ENCODE measurements around the gene ZDHHC24. TPM values are rescaled to one million over a fixed set of nuclear protein-coding genes. Genes with fewer than 3 reads are reported as not detected.

Gene ZDHHC24
- total RNA-seq, 1 experiment from 2014 or later: 10.5 TPM

DNA sequence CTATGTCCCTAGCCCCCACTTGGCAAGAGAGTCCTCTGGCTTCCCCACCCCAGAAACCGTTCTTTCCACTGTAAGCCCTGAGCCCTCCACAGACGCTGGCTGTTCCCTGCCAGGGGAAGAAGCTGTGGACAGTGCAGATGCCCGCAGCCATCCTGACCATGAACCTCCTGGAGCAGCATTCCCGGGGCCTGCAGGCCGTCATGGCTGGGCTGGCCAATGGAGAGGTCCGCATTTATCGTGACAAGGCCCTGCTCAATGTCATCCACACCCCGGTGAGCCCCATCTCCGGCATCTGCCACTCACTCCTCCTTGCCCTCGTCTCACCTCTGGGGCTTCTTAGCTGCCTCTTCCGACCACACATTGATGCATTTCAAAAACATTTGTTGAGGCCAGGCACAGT lies 22.2 kb downstream of the ZDHHC24 start:
- H3K79me2 ChIP-seq (ENCODE audit: insufficient read depth, low read length): no peaks in the 10 kb centered on the region
- TF ChIP-seq ZNF274 (IDR thresholded peaks at IDR 0.05; ENCODE audit: low read depth, low read length): no peak
- no peak for TF ChIP-seq CBX3 (IDR thresholded peaks at IDR 0.05; ENCODE audit: low read depth)
- no peak for TF ChIP-seq EGR1 (IDR thresholded peaks at IDR 0.05; ENCODE audit: low read depth)
- TF ChIP-seq CEBPB (IDR thresholded peaks at IDR 0.05; ENCODE audit: low read depth): no peak
- no peak for TF ChIP-seq SP1 (IDR thresholded peaks at IDR 0.05; ENCODE audit: low read depth)
- no peak for TF ChIP-seq POLR2A (IDR thresholded peaks at IDR 0.05; ENCODE audit: borderline replicate concordance, extremely low read depth, insufficient read depth, insufficient read length)
- TF ChIP-seq, protein P1, sequence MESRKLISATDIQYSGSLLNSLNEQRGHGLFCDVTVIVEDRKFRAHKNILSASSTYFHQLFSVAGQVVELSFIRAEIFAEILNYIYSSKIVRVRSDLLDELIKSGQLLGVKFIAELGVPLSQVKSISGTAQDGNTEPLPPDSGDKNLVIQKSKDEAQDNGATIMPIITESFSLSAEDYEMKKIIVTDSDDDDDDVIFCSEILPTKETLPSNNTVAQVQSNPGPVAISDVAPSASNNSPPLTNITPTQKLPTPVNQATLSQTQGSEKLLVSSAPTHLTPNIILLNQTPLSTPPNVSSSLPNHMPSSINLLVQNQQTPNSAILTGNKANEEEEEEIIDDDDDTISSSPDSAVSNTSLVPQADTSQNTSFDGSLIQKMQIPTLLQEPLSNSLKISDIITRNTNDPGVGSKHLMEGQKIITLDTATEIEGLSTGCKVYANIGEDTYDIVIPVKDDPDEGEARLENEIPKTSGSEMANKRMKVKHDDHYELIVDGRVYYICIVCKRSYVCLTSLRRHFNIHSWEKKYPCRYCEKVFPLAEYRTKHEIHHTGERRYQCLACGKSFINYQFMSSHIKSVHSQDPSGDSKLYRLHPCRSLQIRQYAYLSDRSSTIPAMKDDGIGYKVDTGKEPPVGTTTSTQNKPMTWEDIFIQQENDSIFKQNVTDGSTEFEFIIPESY (IDR thresholded peaks at IDR 0.05; ENCODE audit: extremely low read depth, insufficient replicate concordance, low read length): no peak
- no peak for TF ChIP-seq TCF7L2 (IDR thresholded peaks at IDR 0.05; ENCODE audit: borderline replicate concordance, extremely low read depth, insufficient read depth, insufficient read length)
- TF ChIP-seq JUND (IDR thresholded peaks at IDR 0.05): no peak
- no peak for TF ChIP-seq SRF (IDR thresholded peaks at IDR 0.05; ENCODE audit: low read depth)
- TF ChIP-seq EZH2phosphoT487 (IDR thresholded peaks at IDR 0.05; ENCODE audit: borderline replicate concordance): no peak
- no peak for TF ChIP-seq SIN3A (IDR thresholded peaks at IDR 0.05; ENCODE audit: low read depth)
- TF ChIP-seq FOSL1 (IDR thresholded peaks at IDR 0.05; ENCODE audit: low read depth): no peak
- TF ChIP-seq, protein P2, sequence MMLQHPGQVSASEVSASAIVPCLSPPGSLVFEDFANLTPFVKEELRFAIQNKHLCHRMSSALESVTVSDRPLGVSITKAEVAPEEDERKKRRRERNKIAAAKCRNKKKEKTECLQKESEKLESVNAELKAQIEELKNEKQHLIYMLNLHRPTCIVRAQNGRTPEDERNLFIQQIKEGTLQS (IDR thresholded peaks at IDR 0.05): no peak
- TF ChIP-seq, protein P3, sequence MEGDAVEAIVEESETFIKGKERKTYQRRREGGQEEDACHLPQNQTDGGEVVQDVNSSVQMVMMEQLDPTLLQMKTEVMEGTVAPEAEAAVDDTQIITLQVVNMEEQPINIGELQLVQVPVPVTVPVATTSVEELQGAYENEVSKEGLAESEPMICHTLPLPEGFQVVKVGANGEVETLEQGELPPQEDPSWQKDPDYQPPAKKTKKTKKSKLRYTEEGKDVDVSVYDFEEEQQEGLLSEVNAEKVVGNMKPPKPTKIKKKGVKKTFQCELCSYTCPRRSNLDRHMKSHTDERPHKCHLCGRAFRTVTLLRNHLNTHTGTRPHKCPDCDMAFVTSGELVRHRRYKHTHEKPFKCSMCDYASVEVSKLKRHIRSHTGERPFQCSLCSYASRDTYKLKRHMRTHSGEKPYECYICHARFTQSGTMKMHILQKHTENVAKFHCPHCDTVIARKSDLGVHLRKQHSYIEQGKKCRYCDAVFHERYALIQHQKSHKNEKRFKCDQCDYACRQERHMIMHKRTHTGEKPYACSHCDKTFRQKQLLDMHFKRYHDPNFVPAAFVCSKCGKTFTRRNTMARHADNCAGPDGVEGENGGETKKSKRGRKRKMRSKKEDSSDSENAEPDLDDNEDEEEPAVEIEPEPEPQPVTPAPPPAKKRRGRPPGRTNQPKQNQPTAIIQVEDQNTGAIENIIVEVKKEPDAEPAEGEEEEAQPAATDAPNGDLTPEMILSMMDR (IDR thresholded peaks at IDR 0.05 in 2 of 3, conservative IDR thresholded peaks at IDR 0.05 in 1 of 3; ENCODE audit: borderline replicate concordance in 1 of 3, insufficient read depth in 1 of 3, low read depth in 2 of 3, low read length in 2 of 3): no peak
- no peak for TF ChIP-seq YY1 (IDR thresholded peaks at IDR 0.05; ENCODE audit: extremely low read depth, insufficient replicate concordance, low read depth, low read length)
- no peak for TF ChIP-seq POLR2AphosphoS5 (IDR thresholded peaks at IDR 0.05; ENCODE audit: low read depth, low read length)
- ChIA-PET RAD21 (ENCODE audit: low non-redundant PET in 1 of 2, low total read pairs in 2 of 2, uncharacterized antibody in 2 of 2, unreplicated experiment in 2 of 2) (no interaction called here), POLR2A (no interaction called here), CTCF (no interaction called here)
- DNase-seq (ENCODE audit: low read depth, low spot score): no peak
- no peak overlapping the region for H3K9ac ChIP-seq (ENCODE audit: low read length)
- H3K4me1 ChIP-seq (ENCODE audit: control insufficient read depth in 1 of 2, insufficient read depth in 2 of 2, low read length in 2 of 2): no peaks in the 10 kb centered on the region
- H3K4me2 ChIP-seq (ENCODE audit: low read length): no peak overlapping the region
- no peaks in the 10 kb centered on the region for H3K9me3 ChIP-seq (ENCODE audit: control insufficient read depth in 1 of 2, insufficient read depth in 1 of 2, low read depth in 1 of 2, low read length in 2 of 2)
- H3K27ac ChIP-seq (ENCODE audit: low read depth, low read length): no peak overlapping the region
- no peaks in the 10 kb centered on the region for H4K20me1 ChIP-seq (ENCODE audit: insufficient read depth)
- no peaks in the 10 kb centered on the region for H3K9me2 ChIP-seq (ENCODE audit: insufficient read depth)
- no TSS peak for BruUV-seq (replicated peaks)
- intact Hi-C loops (cut with micrococcal nuclease): no loop called here
- H3K4me3 ChIP-seq (replicated peaks in 1 of 2; ENCODE audit: low read depth in 1 of 2, low read length in 2 of 2): no peak overlapping the region
- no peak overlapping the region for H2AFZ ChIP-seq (ENCODE audit: low read depth, low read length, poor library complexity, severe bottlenecking)
- H3K27me3 ChIP-seq (ENCODE audit: insufficient read depth, low read length): no peaks in the 10 kb centered on the region
- ATAC-seq: no peak
- H3K36me3 ChIP-seq (ENCODE audit: control insufficient read depth in 1 of 2, insufficient read depth in 2 of 2, low read length in 2 of 2): peaks cover 9 to 11% of the 10 kb centered on the region in 2 experiments; a peak in 3 of 4 replicates

Data from HCT116 (cell line).